HCT116 (cell line): ENCODE data around the gene ACTG2.

ENCODE experiments used
- CTCF ChIP-seq, 3 experiments: fragments of 200-600 bp in 1 of 3; sonication (generic) in 1 of 3; IDR thresholded peaks in 2 of 3; conservative IDR thresholded peaks in 1 of 3; 2 replicates each; pipeline ENCODE4 v1.5.1; 2012 to 2017; ENCODE audit warnings: low read depth in 2 of 3, low read length in 2 of 3, antibody characterized with exemption in 1 of 3, borderline replicate concordance in 1 of 3, control low read depth in 1 of 3, mild to moderate bottlenecking in 1 of 3, mixed read lengths in 1 of 3, mixed run types in 1 of 3, moderate library complexity in 1 of 3; ENCODE audit not compliant: insufficient read depth in 1 of 3
- EGR1 ChIP-seq: IDR thresholded peaks from 2 replicates; pipeline ENCODE4 v1.6.1; 2012; ENCODE audit warnings: low read depth
- EZH2 ChIP-seq: fragments of 200-600 bp; sonication (generic); IDR thresholded peaks from 2 replicates; pipeline ENCODE4 v1.6.1; 2017; ENCODE audit warnings: antibody characterized with exemption, mixed run types
- JUND ChIP-seq: IDR thresholded peaks from 2 replicates; pipeline ENCODE4 v1.6.1; 2012
- MAX ChIP-seq: IDR thresholded peaks from 2 replicates; pipeline ENCODE4 v1.6.1; 2012
- POLR2A ChIP-seq: IDR thresholded peaks from 2 replicates; pipeline ENCODE4 v1.7.0; 2011; ENCODE audit warnings: borderline replicate concordance; ENCODE audit not compliant: insufficient read depth, insufficient read length; ENCODE audit errors: extremely low read depth
- POLR2AphosphoS5 ChIP-seq: IDR thresholded peaks from 2 replicates; pipeline ENCODE4 v1.6.1; 2011; ENCODE audit warnings: mild to moderate bottlenecking, low read depth, low read length, moderate library complexity
- REST ChIP-seq: IDR thresholded peaks from 2 replicates; pipeline ENCODE4 v1.6.1; 2012; ENCODE audit warnings: low read depth
- SIN3A ChIP-seq: IDR thresholded peaks from 2 replicates; pipeline ENCODE4 v1.6.1; 2012; ENCODE audit warnings: low read depth
- TCF7L2 ChIP-seq: IDR thresholded peaks from 2 replicates; pipeline ENCODE4 v1.7.0; 2011; ENCODE audit warnings: borderline replicate concordance, inconsistent platforms; ENCODE audit not compliant: insufficient read depth, insufficient read length; ENCODE audit errors: extremely low read depth
- ZFX ChIP-seq: fragments of 450-650 bp; IDR thresholded peaks from 2 replicates; pipeline ENCODE4 v1.6.1; 2017
- TF ChIP-seq, protein P1 (sequence below): IDR thresholded peaks from 2 replicates; pipeline ENCODE4 v1.6.1; 2012

- TF ChIP-seq CTCF (IDR thresholded peaks at IDR 0.05 in 2 of 3, conservative IDR thresholded peaks at IDR 0.05 in 1 of 3; ENCODE audit: borderline replicate concordance in 1 of 3, insufficient read depth in 1 of 3, low read depth in 2 of 3, low read length in 2 of 3): no peak
- no peak for TF ChIP-seq REST
- no peak for TF ChIP-seq POLR2AphosphoS5
- no peak for TF ChIP-seq POLR2A
- no peak for TF ChIP-seq ZFX
- TF ChIP-seq EZH2: no peak
- TF ChIP-seq TCF7L2: no peak
- TF ChIP-seq EGR1: no peak
- TF ChIP-seq JUND: no peak
- TF ChIP-seq, protein P1, sequence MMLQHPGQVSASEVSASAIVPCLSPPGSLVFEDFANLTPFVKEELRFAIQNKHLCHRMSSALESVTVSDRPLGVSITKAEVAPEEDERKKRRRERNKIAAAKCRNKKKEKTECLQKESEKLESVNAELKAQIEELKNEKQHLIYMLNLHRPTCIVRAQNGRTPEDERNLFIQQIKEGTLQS: no peak
- no peak for TF ChIP-seq SIN3A
- no peak for TF ChIP-seq MAX
Observed at GRCh38 chr2:73949802-73950201, 57.0 kb downstream of the ACTG2 start.
